Measurements from ENCODE around the gene GRIA3.

The GRIA3 gene

GRCh38 chrX:123468481-123468880 is 284.4 kb downstream of the GRIA3 start:
- no peak for TF ChIP-seq JUND (IDR thresholded peaks at IDR 0.05; ENCODE audit: low read depth)
- in situ Hi-C loops (cut with HindIII; ENCODE audit: low pct_unique_long_range_greater_than_20kb, low sequenced_read_pairs): no loop called here
- DNase-seq (ENCODE audit: low read depth in 1 of 2, low spot score in 1 of 2): no peak

- in situ Hi-C loops (cut with HindIII; ENCODE audit: low pct_unique_long_range_greater_than_20kb, low sequenced_read_pairs): no loop called here
- no peak for DNase-seq (ENCODE audit: low read depth in 1 of 2, low spot score in 1 of 2)
- no peak for TF ChIP-seq JUND (IDR thresholded peaks at IDR 0.05; ENCODE audit: low read depth)
Measured at GRCh38 chrX:123475068-123475724, 291.1 kb downstream of the GRIA3 start.

GRCh38 chrX:123476611-123477219 is 292.6 kb downstream of the GRIA3 start:
- peak in 1 of 2 experiments; percentile 0 for DNase-seq (ENCODE audit: low read depth in 1 of 2, low spot score in 1 of 2)
- in situ Hi-C loops (cut with HindIII; ENCODE audit: low pct_unique_long_range_greater_than_20kb, low sequenced_read_pairs): no loop called here
- no peak for TF ChIP-seq JUND (IDR thresholded peaks at IDR 0.05; ENCODE audit: low read depth)

DNA sequence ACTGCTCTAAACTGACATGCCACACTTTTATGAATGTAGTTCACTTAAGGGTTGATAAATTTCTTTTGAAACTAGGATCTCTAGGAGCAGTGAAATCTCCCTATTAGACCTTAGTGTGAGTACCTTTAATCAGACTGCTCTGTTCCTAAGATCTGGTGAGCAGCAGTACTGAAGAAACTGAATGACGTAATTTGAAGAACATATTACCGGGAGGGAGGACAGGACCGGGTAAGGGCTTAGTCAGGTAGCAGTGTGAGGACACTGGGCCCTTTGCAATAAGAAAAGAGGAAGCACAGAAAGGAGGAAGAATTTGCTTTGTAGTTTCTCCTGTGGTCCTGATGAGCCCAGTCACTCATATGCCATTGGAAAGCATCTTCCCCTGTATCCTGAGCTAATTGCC is 293.6 kb downstream of the GRIA3 start:
- no peak for TF ChIP-seq JUND (IDR thresholded peaks at IDR 0.05; ENCODE audit: low read depth)
- in situ Hi-C loops (cut with HindIII; ENCODE audit: low pct_unique_long_range_greater_than_20kb, low sequenced_read_pairs): no loop called here
- DNase-seq (ENCODE audit: low read depth in 1 of 2, low spot score in 1 of 2): no peak

DNA sequence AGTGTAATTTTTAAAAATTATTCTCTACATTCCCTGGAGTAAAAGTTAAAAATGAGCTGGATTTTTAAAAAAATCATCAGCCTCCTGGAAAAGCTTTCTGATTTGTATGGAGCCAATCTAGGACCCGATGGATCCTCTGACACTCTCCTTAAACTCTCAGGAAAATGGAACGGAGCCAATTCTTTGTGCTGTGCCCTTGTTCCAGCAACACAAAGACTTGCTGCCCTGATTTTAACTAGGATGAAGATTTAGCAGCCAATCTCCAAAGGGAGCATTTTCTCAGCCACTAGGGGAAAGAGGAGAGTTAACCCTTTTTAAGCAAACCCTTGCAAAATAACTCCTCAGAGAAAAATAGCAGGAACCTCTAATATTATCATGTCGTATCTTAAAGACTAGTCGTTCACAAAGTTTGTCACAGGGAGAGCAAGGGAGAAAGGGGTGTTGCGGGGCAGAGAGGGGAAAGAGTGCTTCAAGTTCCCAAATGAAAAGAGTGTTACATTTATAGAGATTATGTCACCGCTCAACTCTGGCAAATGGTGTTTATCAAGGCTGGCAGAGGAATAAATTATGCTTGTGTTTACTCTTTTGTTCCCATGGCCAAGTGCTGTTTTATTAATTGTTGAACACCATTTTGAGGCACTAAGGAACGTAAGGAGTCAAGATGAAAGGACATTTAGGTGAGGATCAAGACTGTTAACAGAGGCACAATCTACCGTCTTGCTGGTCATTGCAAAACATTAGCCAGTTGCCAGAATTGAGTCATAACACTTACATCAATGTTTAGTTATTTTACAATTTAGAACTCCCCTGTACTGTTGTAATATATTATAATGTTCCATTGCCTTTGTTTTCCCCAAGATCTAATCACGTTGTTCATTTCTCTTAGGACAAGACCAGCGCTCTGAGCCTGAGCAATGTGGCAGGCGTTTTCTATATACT is 298.1 kb downstream of the GRIA3 start:
- no peak for TF ChIP-seq JUND (IDR thresholded peaks at IDR 0.05; ENCODE audit: low read depth)
- in situ Hi-C loops (cut with HindIII; ENCODE audit: low pct_unique_long_range_greater_than_20kb, low sequenced_read_pairs): no loop called here
- DNase-seq (ENCODE audit: low read depth in 1 of 2, low spot score in 1 of 2): no peak

DNA sequence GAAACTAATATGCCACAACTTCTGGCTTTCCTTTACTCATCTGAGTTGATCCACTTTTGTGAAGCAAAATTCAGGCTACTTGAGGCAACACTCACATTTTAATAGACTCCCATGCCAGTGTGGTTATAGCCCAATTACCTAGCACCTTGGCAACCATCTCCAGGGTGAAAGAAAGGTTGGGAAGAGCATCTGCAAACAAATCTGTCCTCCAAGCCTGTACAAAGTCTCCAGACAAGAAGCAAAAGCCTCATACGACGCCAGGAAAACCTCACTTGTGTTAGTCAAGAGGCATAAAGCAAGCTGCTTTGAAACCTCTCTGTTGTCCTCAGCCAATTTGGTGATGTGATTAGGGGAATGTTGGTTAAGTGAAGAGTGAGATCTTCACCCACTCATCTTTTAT is 302.2 kb downstream of the GRIA3 start:
- no peak for TF ChIP-seq JUND (IDR thresholded peaks at IDR 0.05; ENCODE audit: low read depth)
- no peak for DNase-seq (ENCODE audit: low read depth in 1 of 2, low spot score in 1 of 2)
- in situ Hi-C loops (cut with HindIII; ENCODE audit: low pct_unique_long_range_greater_than_20kb, low sequenced_read_pairs): no loop called here

DNA sequence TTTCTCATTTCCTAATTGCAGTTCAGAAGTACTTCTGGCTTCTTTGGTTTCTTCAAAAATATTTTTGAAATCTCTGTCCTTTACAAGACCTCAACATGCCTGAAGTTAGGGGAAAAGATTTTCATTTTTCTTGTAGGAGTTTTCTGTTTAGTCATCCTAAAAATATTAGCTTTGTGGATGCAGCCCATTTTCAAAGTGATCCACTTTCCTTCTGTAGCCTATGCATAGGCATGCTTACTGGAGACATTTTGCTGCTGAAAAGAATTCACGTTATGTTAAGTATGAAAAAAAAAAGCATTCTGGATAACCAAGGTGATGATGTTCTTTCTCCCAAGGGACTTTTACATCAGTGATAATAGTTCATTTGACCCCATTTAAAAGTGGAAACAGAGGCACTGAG is 303.2 kb downstream of the GRIA3 start:
- in situ Hi-C loops (cut with HindIII; ENCODE audit: low pct_unique_long_range_greater_than_20kb, low sequenced_read_pairs): no loop called here
- no peak for TF ChIP-seq JUND (IDR thresholded peaks at IDR 0.05; ENCODE audit: low read depth)

GRCh38 chrX:123487669-123488068 is 303.6 kb downstream of the GRIA3 start:
- no peak for TF ChIP-seq JUND (IDR thresholded peaks at IDR 0.05; ENCODE audit: low read depth)
- in situ Hi-C loops (cut with HindIII; ENCODE audit: low pct_unique_long_range_greater_than_20kb, low sequenced_read_pairs): no loop called here
- no peak for DNase-seq (ENCODE audit: low read depth in 1 of 2, low spot score in 1 of 2)

More for the DNA sequence above, 303.2 kb downstream of the GRIA3 start:
- no peak for DNase-seq (ENCODE audit: low read depth in 1 of 2, low spot score in 1 of 2)

GRCh38 chrX:123489011-123489410 is 304.9 kb downstream of the GRIA3 start:
- DNase-seq (ENCODE audit: low read depth in 1 of 2, low spot score in 1 of 2): no peak
- no peak for TF ChIP-seq JUND (IDR thresholded peaks at IDR 0.05; ENCODE audit: low read depth)
- in situ Hi-C loops (cut with HindIII; ENCODE audit: low pct_unique_long_range_greater_than_20kb, low sequenced_read_pairs): no loop called here

DNA sequence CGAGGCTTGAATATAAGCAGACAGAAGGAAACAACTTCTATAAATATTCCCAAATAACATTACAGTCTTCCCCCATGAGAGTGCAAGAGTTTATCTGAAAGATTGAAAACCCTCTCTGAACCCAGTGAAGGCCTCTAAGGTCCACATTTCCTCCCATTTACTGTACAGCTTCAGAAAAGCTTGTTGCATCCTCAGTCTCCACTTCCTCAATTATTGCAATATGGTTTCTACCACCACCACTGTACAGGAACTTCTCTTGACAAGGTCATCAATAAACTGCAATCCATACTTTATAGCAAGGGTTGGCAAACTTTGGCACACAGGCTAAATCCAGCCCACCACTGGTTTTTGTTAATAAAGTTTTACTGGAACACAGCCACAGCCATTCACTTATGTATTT is 309.8 kb downstream of the GRIA3 start:
- no peak for DNase-seq (ENCODE audit: low read depth in 1 of 2, low spot score in 1 of 2)

DNA sequence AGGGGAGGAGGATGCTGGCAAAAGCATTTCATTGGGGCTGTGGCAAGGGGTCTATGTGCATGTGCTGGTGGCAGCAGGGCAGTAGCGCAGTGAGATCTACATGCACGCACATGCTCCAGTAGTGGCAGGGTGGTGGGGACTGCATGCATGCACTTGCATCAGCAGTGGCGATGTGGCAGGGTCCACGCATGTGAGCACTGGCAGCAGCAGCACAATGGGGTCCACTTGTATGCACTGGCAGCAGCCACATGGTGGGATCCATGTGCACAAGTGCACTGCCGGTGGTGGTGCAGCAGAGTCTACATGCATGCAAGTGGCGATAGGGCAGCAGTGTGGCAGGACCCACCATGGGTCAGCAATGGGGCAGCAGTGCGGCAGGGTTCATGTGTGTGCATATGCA is 315.7 kb downstream of the GRIA3 start:
- in situ Hi-C loops (cut with HindIII; ENCODE audit: low pct_unique_long_range_greater_than_20kb, low sequenced_read_pairs): no loop called here
- no peak for DNase-seq (ENCODE audit: low read depth in 1 of 2, low spot score in 1 of 2)
- TF ChIP-seq JUND (IDR thresholded peaks at IDR 0.05; ENCODE audit: low read depth): no peak

More for the DNA sequence above, 309.8 kb downstream of the GRIA3 start:
- no peak for TF ChIP-seq JUND (IDR thresholded peaks at IDR 0.05; ENCODE audit: low read depth)
- in situ Hi-C loops (cut with HindIII; ENCODE audit: low pct_unique_long_range_greater_than_20kb, low sequenced_read_pairs): no loop called here

- no peak for DNase-seq (ENCODE audit: low read depth in 1 of 2, low spot score in 1 of 2)
- in situ Hi-C loops (cut with HindIII; ENCODE audit: low pct_unique_long_range_greater_than_20kb, low sequenced_read_pairs): no loop called here
- no peak for TF ChIP-seq JUND (IDR thresholded peaks at IDR 0.05; ENCODE audit: low read depth)
Measured at GRCh38 chrX:123504047-123504446, 320.0 kb downstream of the GRIA3 start.

All from T47D (cell line).